ENCODE data around the gene PRR14L.

The PRR14L gene

DNA sequence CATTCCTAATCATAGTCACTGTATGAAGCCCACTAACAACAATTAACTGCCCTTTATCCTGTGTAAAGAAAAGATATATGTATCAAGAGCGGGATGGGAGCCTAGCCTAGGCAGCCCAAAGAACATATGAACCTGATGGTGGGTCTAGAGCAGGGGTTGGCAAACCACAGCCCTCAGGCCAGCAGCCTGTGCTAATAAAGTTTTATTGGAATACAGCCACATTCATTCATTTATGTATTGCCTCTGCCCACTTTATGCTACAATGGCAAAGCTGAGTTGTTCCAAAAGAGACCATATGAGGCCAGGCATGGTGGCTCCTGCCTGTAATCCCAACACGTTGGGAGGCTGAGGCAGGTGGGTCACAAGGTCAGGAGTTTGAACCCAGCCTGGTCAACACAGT, 13.5 kb downstream of the PRR14L start:
- no peak overlapping the region for H3K4me3 ChIP-seq (ENCODE audit: low read depth, low read length)
- ChIA-PET CTCF (no interaction called here), POLR2A (no interaction called here)
- DNase-seq (ENCODE audit: low read depth, low spot score) = no peak
- TF ChIP-seq, protein P1, sequence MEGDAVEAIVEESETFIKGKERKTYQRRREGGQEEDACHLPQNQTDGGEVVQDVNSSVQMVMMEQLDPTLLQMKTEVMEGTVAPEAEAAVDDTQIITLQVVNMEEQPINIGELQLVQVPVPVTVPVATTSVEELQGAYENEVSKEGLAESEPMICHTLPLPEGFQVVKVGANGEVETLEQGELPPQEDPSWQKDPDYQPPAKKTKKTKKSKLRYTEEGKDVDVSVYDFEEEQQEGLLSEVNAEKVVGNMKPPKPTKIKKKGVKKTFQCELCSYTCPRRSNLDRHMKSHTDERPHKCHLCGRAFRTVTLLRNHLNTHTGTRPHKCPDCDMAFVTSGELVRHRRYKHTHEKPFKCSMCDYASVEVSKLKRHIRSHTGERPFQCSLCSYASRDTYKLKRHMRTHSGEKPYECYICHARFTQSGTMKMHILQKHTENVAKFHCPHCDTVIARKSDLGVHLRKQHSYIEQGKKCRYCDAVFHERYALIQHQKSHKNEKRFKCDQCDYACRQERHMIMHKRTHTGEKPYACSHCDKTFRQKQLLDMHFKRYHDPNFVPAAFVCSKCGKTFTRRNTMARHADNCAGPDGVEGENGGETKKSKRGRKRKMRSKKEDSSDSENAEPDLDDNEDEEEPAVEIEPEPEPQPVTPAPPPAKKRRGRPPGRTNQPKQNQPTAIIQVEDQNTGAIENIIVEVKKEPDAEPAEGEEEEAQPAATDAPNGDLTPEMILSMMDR (IDR thresholded peaks at IDR 0.05; ENCODE audit: insufficient read depth, low read length, missing control alignments) = no peak

DNA sequence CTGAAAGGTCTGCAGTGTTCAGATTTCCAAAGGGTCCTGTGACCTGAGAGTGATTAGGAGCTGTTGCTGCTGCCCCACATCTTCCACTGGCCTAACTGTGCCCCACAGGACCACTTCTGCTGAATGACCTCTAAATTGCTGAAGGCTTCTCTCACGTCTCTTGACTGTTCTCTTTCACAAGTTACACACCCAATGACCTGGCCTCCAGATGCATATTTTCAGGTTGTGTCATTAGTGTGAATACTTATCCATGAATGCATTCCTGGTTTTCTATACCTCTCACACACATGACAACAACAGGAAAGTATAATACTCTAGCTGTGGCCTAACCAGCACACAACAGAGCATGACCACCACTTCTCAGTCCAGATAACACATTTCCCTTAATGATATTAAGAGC, 15.4 kb downstream of the PRR14L start:
- peak; percentile 38 for DNase-seq (ENCODE audit: low read depth, low spot score)
- POLR2A ChIA-PET = no interaction called here
- CTCF ChIA-PET = interaction anchor here (1.1 to 1.7 kb wide), 2 partner anchors 9 to 70 kb away, joined by 3 to 5 read pairs; no protein-coding TSS in a partner anchor
- TF ChIP-seq, protein P1 (IDR thresholded peaks at IDR 0.05; ENCODE audit: insufficient read depth, low read length, missing control alignments) = no peak
- H3K4me3 ChIP-seq (ENCODE audit: low read depth, low read length) = no peak overlapping the region

DNA sequence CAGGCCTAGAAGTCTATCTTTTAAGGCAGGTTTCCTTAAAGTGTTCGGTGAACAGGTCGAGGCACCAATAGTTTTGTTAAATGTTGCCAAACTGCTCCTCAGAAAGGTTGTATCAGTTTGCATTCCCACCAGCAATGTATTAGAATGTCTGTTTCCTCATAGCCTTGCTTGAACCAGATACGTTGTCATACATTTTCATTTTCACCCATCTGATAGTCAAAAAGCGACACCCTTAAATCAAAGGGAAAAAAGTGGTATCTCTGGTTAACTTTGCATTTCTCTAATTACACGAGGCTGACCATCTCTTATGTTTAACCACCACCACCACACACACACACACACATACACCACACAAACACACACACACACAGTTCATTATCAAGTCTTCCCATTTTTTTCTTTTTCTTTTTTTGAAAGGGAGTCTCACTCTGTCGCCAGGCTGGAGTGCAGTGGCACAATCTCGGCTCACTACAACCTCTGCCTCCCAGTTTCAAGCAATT, 16.3 kb downstream of the PRR14L start:
- H3K4me3 ChIP-seq (ENCODE audit: low read depth, low read length) = no peak overlapping the region
- ChIA-PET CTCF (interaction anchor here (1.7 kb wide), 1 partner anchor 10 kb away, joined by 5 read pairs; no protein-coding TSS in a partner anchor), POLR2A (no interaction called here)
- TF ChIP-seq, protein P1 (IDR thresholded peaks at IDR 0.05; ENCODE audit: insufficient read depth, low read length, missing control alignments) = no peak
- no peak for DNase-seq (ENCODE audit: low read depth, low spot score)

DNA sequence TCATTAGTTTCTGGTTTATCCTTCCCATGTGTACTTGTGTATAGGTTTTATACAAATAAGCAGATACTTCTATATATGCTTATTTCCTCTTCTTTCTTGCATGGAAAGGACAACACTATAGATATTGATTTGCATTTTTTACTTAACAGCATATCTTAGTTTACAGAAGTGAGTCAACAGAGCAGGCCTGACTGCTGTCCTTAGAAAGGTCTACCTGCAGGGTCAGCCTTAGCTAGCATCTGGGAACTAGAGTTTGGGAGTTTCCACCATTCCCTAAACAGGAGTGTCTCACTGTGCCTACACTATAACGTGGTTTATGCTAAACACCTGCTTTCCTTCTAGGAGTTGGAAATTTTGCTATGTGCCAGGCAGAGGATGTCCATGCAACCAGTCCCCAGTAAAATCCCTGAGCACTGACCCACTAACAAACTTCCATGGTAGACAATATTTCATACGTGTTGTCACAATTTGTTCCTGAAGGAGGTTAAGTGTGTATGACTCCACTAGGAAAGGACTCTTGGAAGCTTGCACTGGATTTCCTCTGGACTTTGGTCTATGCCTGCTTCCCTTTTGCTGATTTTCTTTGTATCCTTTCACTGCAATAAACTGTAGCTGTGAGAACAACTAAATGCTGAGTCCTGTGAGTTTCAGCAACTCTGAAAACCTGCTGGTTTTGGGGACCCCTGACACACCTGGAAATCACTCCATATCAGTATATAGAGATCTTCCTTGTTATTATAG, 17.7 kb downstream of the PRR14L start:
- H3K4me3 ChIP-seq (ENCODE audit: low read depth, low read length) = no peak overlapping the region
- ChIA-PET POLR2A (no interaction called here), CTCF (interaction anchor here (0.9 to 1.0 kb wide), 2 partner anchors 15 to 67 kb away, joined by 3 to 4 read pairs; no protein-coding TSS in a partner anchor)
- no peak for DNase-seq (ENCODE audit: low read depth, low spot score)
- TF ChIP-seq, protein P1 (IDR thresholded peaks at IDR 0.05; ENCODE audit: insufficient read depth, low read length, missing control alignments) = no peak

DNA sequence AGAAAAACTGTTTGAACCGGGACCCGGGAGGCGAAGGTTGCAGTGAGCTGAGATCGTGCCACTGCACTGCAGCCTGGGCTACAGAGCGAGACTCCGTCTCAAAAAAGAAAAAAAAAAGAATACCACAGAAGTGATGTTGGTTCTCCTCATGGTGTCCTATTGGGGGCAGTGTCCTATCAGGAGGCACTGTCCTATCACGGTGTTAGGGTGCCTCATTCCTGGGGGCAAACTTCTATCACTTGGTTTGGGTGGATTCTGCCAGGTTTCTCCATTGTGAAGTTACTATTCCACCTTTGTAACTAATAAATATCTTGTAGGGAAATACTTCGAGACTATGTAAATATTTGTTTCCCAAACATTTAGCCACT, 19.6 kb downstream of the PRR14L start:
- no peak overlapping the region for H3K4me3 ChIP-seq (ENCODE audit: low read depth, low read length)
- DNase-seq (ENCODE audit: low read depth, low spot score) = no peak
- ChIA-PET CTCF (interaction anchor here (0.8 kb wide), 1 partner anchor 54 kb away, joined by 3 read pairs; no protein-coding TSS in a partner anchor), POLR2A (no interaction called here)
- TF ChIP-seq, protein P1 (IDR thresholded peaks at IDR 0.05; ENCODE audit: insufficient read depth, low read length, missing control alignments) = no peak

DNA sequence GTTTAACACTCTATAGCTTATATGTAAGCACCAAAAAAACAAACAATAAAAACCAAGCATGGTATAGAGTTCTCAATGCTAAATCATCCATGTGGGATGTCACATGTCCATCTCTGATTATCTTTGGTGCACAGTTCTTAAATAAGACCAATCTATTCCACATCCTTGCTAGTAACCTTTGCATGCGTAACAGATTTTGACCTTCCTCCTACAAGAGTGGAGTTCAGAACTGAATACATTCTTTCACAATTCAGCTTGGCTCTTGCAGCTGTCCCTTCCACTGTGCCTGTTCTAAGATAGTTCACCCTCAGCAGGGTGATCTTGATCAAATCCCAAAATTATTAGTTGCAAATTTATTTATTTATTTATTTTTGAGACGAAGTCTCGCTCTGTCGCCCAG, 21.1 kb downstream of the PRR14L start:
- no peak overlapping the region for H3K4me3 ChIP-seq (ENCODE audit: low read depth, low read length)
- POLR2A ChIA-PET = no interaction called here
- TF ChIP-seq, protein P1 (IDR thresholded peaks at IDR 0.05; ENCODE audit: insufficient read depth, low read length, missing control alignments) = no peak
- DNase-seq (ENCODE audit: low read depth, low spot score) = no peak
- CTCF ChIA-PET = no interaction called here
